Right lobe of liver (tissue), 4 donors: ENCODE data around the gene ATG5.

ENCODE experiments used
- POLR2A ChIP-seq: fragments of 450-650 bp; IDR thresholded peaks from one replicate; pipeline ENCODE4 v1.6.1; 2017; ENCODE audit warnings: antibody characterized with exemption, mild to moderate bottlenecking
- TF ChIP-seq, protein P1 (sequence below), 4 donors: fragments of 200-600 bp in 3 of 4; fragments of 450-650 bp in 1 of 4; IDR thresholded peaks; one replicate each; pipeline versions ENCODE4 v1.5.1 to v1.8.0; 2016 to 2022; ENCODE audit warnings: antibody characterized with exemption in 4 of 4, mild to moderate bottlenecking in 2 of 4
- donor health status: DM: no; HTN: no; CAD: no.
- donor health status: DM: no; HTN: no; CAD: no.
- donor health status: DM: no; HTN: yes; CAD: no.

DNA sequence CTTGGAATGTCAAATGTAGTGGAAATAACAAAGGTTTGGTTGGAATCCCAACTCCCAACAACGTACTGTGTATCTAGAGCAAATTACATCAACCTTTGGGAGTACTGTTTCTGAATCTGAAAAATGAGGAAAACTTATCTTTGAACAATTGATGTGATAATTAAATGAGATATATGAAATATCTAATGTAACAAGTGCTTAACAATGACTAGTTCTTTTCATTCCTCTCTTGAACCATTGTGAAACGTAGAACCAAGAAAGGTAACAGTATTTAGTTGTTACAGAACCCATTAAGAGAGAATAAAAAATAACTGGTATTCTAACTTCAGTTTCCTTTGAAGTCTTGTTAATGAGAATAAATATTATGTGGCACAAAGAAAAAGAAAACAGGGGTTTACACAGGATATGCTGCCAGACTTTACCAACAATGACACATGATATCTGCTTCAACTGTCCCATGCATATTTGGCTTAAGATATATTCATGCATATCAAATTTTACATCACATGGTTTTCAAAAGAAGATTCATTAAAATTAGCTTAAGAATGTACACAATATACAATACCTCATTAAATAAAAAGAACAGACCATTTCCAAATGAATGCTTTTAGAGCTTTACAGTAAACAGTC lies 111.8 kb downstream of the ATG5 start:
- TF ChIP-seq, protein P1, sequence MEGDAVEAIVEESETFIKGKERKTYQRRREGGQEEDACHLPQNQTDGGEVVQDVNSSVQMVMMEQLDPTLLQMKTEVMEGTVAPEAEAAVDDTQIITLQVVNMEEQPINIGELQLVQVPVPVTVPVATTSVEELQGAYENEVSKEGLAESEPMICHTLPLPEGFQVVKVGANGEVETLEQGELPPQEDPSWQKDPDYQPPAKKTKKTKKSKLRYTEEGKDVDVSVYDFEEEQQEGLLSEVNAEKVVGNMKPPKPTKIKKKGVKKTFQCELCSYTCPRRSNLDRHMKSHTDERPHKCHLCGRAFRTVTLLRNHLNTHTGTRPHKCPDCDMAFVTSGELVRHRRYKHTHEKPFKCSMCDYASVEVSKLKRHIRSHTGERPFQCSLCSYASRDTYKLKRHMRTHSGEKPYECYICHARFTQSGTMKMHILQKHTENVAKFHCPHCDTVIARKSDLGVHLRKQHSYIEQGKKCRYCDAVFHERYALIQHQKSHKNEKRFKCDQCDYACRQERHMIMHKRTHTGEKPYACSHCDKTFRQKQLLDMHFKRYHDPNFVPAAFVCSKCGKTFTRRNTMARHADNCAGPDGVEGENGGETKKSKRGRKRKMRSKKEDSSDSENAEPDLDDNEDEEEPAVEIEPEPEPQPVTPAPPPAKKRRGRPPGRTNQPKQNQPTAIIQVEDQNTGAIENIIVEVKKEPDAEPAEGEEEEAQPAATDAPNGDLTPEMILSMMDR (IDR thresholded peaks at IDR 0.05), result no peak
- TF ChIP-seq POLR2A, result no peak
